GM15510 (cell line): Measurements from ENCODE around the gene FMO5.

Source experiments
- POLR2A ChIP-seq: IDR thresholded peaks from 3 replicates; pipeline ENCODE4 v1.6.1; 2011; ENCODE audit warnings: borderline replicate concordance; ENCODE audit not compliant: insufficient read length; ENCODE audit errors: extremely low read depth

The FMO5 gene

DNA sequence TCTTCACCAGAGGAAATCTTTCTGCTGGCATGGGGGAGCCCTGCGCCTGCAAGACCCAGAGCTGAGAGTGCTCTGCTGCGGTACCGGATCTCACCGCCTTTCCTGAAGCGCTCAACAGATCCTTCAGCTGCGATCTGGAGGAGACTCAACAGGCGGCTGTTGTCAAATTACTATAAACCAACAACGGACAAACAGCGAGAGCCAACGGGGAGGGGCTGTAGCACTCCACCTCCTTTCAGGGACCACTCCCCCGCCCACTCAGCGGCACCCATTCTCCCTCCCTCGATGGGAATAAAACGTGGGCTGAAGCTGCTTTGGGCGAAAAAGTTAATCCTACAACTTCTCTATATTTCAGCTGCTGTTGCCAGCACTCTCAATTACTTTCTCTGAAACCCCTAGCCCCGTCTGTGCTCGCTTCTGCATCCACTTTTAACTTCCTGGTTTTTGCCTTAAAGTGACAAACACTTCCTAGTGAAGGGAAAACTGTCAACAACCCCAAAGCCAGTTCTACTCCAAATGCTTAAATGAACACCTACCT lies at the start of gene FMO5:
Gene FMO5, minus strand, starts transcription at position 147 of the 538 bp plus-strand sequence. CDS start 310 bp downstream, outside the sequence.
- TF ChIP-seq POLR2A = no peak

GRCh38 chr1:147273409-147274336 lies 48.5 kb upstream of the FMO5 start:
- TF ChIP-seq POLR2A = no peak

DNA sequence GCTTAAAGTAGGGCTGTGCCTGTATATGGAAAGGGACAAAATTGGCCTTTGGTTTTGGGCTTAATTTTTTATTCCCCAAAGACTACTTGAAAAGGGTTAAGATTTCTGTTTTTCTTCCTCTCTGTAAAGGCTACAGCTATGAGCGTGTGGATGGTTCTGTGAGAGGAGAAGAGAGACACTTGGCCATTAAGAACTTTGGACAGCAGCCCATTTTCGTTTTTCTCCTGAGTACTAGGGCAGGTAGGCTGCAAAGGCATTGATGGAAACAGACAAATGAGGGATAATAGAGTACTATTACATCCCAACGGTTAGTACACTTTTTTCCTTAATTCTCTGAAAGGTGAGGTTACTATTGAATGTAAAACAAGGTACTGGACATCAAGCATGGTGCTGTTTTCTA lies 46.9 kb upstream of the FMO5 start:
- no peak for TF ChIP-seq POLR2A

DNA sequence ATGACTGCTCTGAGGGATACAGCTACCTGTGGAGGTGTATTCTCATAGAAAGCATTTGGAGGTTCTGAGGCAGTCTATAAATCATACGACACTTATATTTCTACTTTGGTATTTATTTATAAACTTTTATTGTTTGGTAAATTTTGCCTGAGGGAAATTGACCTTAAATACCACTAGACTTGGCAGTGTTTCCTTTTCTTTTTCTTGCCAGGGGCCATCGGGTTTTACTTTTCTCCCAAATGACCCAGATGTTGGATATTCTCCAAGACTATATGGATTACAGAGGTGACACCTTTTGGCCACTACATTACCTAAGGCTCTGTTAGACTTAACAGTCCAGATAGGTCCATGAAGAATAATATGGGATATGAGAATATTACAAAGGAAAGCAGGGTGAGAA lies 45.6 kb upstream of the FMO5 start:
- TF ChIP-seq POLR2A = no peak

- TF ChIP-seq POLR2A = no peak
Observed at GRCh38 chr1:147267711-147268110, 42.6 kb upstream of the FMO5 start.

- TF ChIP-seq POLR2A = no peak
Observed at GRCh38 chr1:147266381-147266780, 41.2 kb upstream of the FMO5 start.

DNA sequence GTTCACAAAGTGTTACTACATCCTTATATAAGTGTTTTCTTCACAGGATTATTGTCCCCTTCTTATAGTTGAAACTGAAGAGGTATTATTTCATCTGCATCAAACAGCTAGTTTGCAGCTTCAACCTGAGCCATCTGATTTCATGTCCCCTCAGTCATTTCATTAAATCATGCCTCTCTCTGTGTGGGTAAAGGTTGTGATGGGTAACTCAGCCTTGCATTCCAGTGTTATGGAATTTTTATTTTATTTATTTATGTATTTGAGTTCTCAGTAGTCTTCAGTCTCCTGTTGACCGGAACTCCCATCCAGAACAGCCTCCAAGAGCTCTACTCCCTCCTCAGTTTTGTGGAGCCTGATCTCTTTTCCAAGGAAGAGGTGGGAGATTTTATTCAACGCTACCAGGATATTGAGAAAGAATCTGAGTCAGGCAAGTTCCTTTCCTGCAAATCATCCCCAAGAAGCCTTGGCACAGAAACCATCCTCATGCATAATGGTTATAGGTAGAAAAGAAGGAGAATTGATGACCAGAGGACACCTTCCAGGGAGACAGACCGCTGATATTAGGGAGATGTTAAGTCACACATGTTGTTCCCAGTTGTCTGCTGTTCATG lies 39.1 kb upstream of the FMO5 start:
- TF ChIP-seq POLR2A = no peak

- TF ChIP-seq POLR2A = no peak
Observed at GRCh38 chr1:147260956-147261355, 35.8 kb upstream of the FMO5 start.

DNA sequence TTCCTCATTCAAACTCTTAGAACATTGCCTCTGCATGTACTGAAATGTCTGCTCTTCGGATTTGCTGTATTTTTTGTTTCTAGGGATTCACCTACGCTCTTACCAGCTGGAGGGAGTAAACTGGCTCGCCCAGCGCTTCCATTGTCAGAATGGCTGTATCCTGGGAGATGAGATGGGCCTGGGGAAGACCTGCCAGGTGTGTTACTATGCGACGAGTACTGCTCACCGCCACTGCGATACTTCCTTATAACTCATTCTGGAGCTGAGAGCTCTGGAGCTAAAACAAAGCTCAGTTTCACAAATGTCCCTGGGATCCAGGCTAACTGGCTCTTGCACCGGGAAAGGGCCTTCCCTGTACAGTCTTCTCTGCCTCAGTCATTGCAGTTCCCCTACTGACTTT lies 27.4 kb upstream of the FMO5 start:
- no peak for TF ChIP-seq POLR2A

DNA sequence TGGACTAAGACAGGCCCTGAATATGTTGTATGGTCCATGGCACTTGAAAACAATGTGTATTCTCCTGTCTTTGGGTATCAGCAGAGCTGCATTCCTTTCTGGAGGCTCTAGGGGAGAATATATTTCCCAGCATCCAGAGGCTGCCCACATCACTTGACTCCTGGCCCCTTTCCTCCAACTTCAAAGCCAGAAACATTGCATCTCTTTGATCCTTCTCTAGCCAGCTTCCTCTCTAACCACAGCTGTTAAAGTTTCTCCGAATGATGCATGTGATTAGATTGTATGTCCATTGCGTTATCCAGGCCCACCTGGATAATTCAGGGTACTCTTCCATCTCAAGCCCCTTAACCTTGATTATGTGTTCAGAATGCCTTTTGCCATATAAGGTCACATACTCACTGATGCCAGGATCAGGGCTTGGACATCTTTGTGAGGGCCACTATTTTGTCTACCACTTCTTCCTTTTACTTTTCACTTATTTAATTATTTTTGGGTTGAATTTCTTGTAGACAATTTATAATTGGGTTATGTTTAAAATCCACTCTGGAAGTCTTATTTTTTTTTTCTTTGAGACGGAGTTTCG lies 22.6 kb upstream of the FMO5 start:
- no peak for TF ChIP-seq POLR2A

DNA sequence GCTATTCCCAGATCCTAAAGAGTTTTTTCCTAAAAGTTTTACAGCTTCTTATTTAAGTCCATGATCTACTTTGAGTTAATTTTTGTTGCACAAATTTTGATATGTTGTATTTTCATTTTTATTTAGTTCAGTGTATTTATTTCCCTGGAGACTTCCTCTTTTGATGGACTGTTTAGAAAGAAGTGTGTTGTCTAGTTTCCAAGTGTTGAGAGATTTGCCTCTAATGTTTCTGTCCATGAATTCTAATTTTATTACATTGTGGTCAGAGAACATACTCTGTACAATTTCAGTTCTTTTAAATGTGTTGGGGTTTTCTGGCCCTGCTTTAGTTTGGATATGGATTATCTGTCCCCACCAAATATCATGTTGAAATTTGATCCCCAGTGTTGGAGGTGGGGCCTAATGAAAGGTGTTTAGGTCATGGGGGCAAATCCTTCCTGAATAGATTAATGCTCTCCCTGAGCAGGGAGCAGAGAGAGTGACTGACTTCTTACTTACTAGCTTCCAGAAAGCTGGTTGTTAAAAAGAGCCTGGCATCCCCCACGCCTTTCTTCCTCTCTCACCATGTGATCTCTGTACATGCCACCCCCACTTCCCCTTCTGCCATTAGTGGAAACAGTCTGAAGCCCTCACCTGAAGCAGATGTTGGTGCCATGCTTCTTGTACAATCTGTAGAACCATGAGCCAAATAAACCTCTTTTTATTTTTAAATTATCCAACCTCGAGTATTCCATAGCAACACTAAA lies 21.9 kb upstream of the FMO5 start:
- no peak for TF ChIP-seq POLR2A

- TF ChIP-seq POLR2A = no peak
Observed at GRCh38 chr1:147246044-147246690, 21.0 kb upstream of the FMO5 start.

GRCh38 chr1:147245586-147246021 lies 20.5 kb upstream of the FMO5 start:
- no peak for TF ChIP-seq POLR2A

DNA sequence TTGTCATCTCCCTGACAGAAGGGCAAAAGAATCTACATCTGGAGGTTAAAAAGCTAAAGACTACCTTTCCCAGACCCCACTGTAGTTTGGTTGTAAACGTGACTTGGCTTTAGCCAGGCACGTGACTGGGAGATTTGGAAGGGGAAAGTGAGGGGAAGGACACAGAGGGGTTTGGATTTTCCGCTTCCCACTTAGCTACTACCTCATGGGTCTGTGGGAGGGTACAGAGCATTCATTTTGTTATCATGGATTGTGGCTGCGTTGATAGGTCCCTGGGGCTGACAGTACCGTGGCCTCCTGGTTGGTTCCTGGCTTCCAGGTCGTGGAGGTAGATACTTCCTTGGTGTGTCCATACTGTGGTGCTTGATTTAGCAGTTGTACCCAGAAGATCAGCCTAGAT lies 20.0 kb upstream of the FMO5 start:
- no peak for TF ChIP-seq POLR2A
